T-helper 1 cell treated with Interleukin-12 subunit alpha and Interleukin-12 subunit beta and Interleukin-4 antibody, amounts not matched to agents 30 ng/mL and 1 ng/mL, for 36 hours (primary cell): Measurements from ENCODE around the gene PXMP2. TPM values are rescaled to one million over a fixed set of nuclear protein-coding genes. Genes with fewer than 3 reads are reported as not detected.

Source experiments
- intact Hi-C: fragments of 100-400 bp; cut with micrococcal nuclease; formaldehyde crosslinking; loops from one replicate; pipeline ENCODE4 v1.15.1; 2024
- total RNA-seq: library from RNA; stranded (reverse); gene quantifications from 2 replicates; pipeline ENCODE4 v1.2.3, GENCODE V29; 2022

PXMP2 gene
- total RNA-seq, 1 donor from 2014 or later, result 22.1 TPM

DNA sequence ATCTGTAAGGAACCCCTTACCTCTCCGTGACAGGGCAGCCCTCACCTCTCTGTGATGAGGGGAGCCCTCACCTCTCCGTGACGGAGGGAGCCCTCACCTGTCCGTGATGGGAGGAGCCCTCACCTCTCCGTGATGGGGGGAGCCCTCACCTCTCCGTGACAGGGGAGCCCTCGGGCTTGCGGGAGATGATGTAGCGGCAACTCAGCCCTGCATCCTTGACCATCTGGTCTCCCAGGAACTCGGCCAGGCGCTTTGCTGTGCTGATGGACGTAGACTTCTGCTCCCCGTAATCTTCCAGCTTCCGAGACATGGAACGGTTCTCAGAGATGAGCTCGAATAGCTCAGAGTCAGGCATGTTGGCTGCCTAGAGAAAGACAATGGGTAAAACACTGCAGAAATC is 28.2 kb upstream of the PXMP2 start:
- intact Hi-C loops, result no loop called here

DNA sequence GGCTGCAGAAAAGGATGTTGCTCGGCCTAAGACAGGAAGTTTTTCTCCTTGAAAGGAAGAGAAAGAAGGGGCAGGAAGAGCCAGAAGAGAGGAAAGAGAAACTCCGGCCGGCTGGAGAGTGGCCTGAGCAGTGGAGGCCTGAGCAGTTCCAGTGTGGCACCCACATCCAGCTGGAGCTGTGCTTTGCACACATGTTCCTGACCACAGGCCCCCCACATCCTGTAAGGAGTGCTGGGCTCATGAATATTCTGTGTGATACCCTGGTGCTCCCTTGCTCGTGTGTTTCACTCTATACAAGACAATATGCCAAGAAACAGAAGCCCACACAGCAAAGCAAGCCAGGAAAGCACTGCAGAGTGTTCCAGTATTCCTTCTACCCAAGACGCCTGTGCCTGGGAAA is 27.3 kb upstream of the PXMP2 start:
- intact Hi-C loops, result no loop called here

DNA sequence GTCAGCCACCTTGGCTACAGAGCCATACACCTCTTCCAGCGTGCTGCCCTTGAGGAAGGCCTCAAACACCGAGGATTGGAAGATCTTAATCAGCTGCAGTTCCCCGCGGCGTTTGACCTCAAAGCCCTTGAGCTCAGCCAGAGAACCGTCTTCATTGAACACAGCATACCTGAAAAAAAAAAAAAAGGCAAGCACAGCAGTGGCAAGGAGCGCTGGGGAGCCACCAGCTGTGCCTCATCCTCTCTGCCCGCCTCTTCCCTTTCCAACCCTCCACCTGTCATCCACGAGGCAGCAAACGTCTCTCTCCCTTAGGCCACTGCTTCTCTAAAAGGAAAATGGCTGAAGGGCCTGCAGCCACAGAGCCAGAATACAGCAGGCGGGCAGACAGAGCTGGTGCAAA is 26.4 kb upstream of the PXMP2 start:
- intact Hi-C loops, result no loop called here

DNA sequence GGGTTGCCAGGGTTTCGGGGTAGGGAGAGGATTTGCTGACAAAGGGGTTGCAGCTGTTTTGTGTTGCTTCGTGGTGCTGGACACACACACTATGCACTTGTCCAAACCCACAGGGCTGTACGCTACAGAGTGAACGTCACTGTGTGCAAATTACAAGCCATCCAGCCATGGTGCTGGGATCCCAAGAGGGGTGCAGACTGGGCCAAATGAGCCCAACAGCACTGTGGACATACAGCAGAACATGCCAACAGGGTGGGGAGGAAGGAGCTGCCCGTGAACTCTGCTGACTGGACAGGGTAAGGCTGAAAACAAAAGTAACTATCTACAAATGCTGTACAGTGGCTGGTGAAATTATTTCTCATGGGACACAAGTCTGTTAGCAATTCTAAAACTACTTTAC is 25.4 kb upstream of the PXMP2 start:
- intact Hi-C loops, result no loop called here

- intact Hi-C loops, result no loop called here
Measured at GRCh38 chr12:132662901-132663755, 24.3 kb upstream of the PXMP2 start.

GRCh38 chr12:132664206-132665148 is 22.9 kb upstream of the PXMP2 start:
- intact Hi-C loops, result no loop called here

DNA sequence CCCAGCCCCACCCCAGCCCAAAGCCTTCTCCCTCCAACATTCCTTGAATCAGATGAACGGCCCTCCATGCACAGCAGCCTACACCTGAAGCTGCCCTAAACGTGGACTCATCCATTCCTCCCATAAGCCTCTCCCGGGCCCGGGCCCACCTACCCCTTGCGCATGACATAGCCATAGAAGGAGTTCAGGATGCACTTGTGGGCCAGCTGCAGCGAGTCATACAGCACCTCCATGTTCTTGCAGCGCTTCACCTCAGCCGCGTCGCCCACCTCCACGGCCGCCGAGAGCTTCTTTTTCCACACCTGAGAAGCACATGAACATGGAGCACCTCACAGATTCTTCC is 22.3 kb upstream of the PXMP2 start:
- intact Hi-C loops, result no loop called here

- intact Hi-C loops, result no loop called here
Measured at GRCh38 chr12:132665794-132666193, 21.6 kb upstream of the PXMP2 start.

GRCh38 chr12:132668191-132669088 is 18.9 kb upstream of the PXMP2 start:
- intact Hi-C loops, result no loop called here

GRCh38 chr12:132669166-132669879 is 18.1 kb upstream of the PXMP2 start:
- intact Hi-C loops, result no loop called here

GRCh38 chr12:132672116-132672515 is 15.3 kb upstream of the PXMP2 start:
- intact Hi-C loops, result no loop called here

DNA sequence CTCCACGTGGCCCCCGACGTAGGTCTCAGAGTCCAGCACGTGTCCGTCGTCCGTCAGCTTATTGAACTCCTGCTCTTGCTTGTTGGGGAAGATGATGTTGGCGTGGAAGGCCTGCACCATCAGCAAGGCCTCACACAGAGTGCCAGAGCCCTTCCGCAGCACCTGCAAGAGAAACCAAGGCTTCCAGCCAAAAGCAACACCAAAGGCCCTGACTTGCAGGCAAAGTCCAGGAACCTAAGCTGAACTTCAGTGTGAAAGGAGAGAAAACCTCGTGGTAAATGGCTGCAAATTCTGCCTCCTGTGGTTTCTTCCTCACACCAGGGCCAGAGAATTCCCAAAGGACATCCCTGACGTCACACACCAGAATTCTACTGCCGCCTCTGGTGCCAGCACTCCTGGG is 14.7 kb upstream of the PXMP2 start:
- intact Hi-C loops, result no loop called here

- intact Hi-C loops, result no loop called here
Measured at GRCh38 chr12:132673288-132674179, 13.9 kb upstream of the PXMP2 start.

DNA sequence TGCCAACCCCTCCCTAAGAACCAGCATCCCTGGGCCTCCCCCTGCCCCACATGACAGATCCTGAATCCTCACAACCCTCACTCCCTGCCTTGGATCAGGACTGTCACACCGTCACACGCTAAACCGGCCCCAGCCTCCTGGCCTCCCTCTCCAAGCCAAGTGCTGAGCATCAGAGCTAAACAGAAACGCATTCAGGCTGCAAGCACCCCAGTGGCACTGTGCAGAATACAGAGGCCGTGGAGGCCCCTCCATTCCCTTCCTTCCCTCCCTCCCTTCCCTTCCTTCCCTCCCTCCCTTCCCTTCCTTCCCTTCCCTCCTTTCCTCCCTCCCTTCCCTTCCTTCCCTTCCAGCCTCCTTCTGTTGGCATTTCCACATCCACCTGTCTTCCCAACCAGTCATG is 12.8 kb upstream of the PXMP2 start:
- intact Hi-C loops, result no loop called here

- intact Hi-C loops, result no loop called here
Measured at GRCh38 chr12:132675757-132676432, 11.5 kb upstream of the PXMP2 start.

DNA sequence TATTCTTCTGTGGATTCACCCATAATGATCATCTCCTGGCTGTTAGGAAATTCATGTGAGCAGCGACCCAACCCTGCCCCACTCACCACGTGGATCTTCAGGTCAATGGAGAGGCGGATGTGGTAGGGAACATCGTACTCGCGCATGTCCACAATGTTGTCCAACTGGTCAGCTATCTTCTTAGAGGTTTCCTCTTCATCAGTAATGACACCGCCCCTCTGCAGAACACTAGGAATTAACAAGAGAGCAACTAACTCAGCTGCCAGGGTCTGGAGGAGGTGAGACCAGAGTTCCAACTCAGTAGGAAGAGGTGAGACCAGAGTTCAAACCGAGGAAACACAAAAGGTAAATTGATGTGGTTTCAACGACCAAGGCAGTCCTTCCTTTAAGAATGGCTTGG is 9.9 kb upstream of the PXMP2 start:
- intact Hi-C loops, result no loop called here

- intact Hi-C loops, result loop anchor here (10.0 kb wide), 1 partner anchor 541 kb away; the partner anchor contains the start of genes DDX51 and NOC4L
Measured at GRCh38 chr12:132685400-132685799, 2.0 kb upstream of the PXMP2 start.

DNA sequence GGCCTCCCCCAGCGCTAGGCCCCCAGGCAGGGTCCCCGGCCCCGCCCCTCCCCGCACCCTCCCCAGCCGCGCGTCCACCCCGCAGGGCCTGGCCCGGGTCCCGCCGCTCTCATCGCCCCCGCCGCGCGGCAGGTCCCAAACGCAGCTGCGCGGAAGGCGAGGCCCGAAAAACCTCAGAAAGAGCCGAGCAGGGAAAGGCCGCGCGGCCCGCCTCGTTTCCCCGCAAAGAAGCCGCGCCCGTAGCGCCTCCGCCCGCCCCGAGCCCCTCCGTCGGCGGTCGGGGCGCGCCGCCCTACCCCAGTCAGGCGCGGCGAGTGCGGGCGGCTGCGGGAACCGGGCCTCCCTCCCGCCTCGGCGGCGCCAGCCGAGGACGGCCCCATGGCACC is 569 bp upstream of the PXMP2 start:
- intact Hi-C loops, result loop anchor here (1.0 to 10.0 kb wide), 8 partner anchors 23 to 758 kb away; partner anchors contain the start of genes ANKLE2, CHFR, DDX51 and NOC4L

GRCh38 chr12:132689227-132689626 is 1.8 kb downstream of the PXMP2 start:
- intact Hi-C loops, result loop anchor here (10.0 kb wide), 1 partner anchor 544 kb away; the partner anchor contains the start of genes DDX51 and NOC4L
